Esophagus squamous epithelium (tissue), 5 donors: Measurements from ENCODE around the gene RPF1. TPM values are rescaled to one million over a fixed set of nuclear protein-coding genes. Genes with fewer than 3 reads are reported as not detected.
"Not testable (repeated sequence)": the region's sequence is repeated elsewhere in the genome, so short reads cannot be mapped to it uniquely, and the experiment has no call there.

Experiments
- DNase-seq: peaks from one replicate; lab custom pipeline; 2025; lab: John Stamatoyannopoulos, UW
- H3K27ac ChIP-seq, 4 donors: fragments of 200-600 bp; sonication (generic); one replicate each; pipeline ENCODE4 v1.5.1; 2016 to 2019; ENCODE audit warnings: mild to moderate bottlenecking in 1 of 4
- H3K27me3 ChIP-seq, 4 donors: fragments of 200-600 bp; sonication (generic); 1 replicate in 3 of 4; 2 replicates in 1 of 4; pipeline versions ENCODE4 v1.5.1 to v1.6.0; 2017 to 2021; ENCODE audit warnings: antibody characterized with exemption in 1 of 4
- H3K36me3 ChIP-seq, 3 donors: fragments of 200-600 bp; sonication (generic); one replicate each; pipeline ENCODE4 v1.5.1; 2016 to 2019
- H3K4me1 ChIP-seq, 3 donors: fragments of 200-600 bp; sonication (generic); one replicate each; pipeline ENCODE4 v1.5.1; 2017 to 2019
- H3K4me3 ChIP-seq, 4 donors: fragments of 200-600 bp; sonication (generic); 1 replicate in 3 of 4; 2 replicates in 1 of 4; pipeline ENCODE4 v1.5.1; 2016 to 2019; ENCODE audit warnings: mild to moderate bottlenecking in 2 of 4, moderate library complexity in 1 of 4
- H3K9me3 ChIP-seq, 3 donors: fragments of 200-600 bp; sonication (generic); one replicate each; pipeline ENCODE4 v1.5.1; 2016 to 2019
- POLR2A ChIP-seq, 4 donors: fragments of 450-650 bp; IDR thresholded peaks; one replicate each; pipeline ENCODE4 v1.6.1; 2017; ENCODE audit warnings: antibody characterized with exemption in 4 of 4, mild to moderate bottlenecking in 4 of 4, moderate library complexity in 3 of 4
- WGBS, 2 donors: methylation state at CpG; one replicate each; pipeline ENCODE4 v1.1.5; 2018; 5-methylcytosine and 5-hydroxymethylcytosine counted together
- intact Hi-C: fragments of 100-400 bp; cut with DNase I; formaldehyde crosslinking; loops from one replicate; pipeline ENCODE4 v1.15.0; 2022
- total RNA-seq, 4 donors: library from RNA; depleted of rRNA; stranded (reverse); fragments of >200 nt; gene quantifications; one replicate each; pipeline ENCODE4 v1.1.0, GENCODE V29; 2016
- TF ChIP-seq, protein P1 (sequence below), 6 experiments: fragments of 450-650 bp in 4 of 6; fragments of 200-600 bp in 2 of 6; sonication (generic) in 2 of 6; IDR thresholded peaks; one replicate each; pipeline ENCODE4 v1.5.1; 2016 to 2019; ENCODE audit warnings: antibody characterized with exemption in 6 of 6, mild to moderate bottlenecking in 4 of 6, moderate library complexity in 4 of 6
- donor health status: DM: yes; HTN: yes; CAD: no.

The RPF1 gene
- total RNA-seq, 4 donors from 2014 or later: 30.2 to 41.2 (median 36.3) TPM

DNA sequence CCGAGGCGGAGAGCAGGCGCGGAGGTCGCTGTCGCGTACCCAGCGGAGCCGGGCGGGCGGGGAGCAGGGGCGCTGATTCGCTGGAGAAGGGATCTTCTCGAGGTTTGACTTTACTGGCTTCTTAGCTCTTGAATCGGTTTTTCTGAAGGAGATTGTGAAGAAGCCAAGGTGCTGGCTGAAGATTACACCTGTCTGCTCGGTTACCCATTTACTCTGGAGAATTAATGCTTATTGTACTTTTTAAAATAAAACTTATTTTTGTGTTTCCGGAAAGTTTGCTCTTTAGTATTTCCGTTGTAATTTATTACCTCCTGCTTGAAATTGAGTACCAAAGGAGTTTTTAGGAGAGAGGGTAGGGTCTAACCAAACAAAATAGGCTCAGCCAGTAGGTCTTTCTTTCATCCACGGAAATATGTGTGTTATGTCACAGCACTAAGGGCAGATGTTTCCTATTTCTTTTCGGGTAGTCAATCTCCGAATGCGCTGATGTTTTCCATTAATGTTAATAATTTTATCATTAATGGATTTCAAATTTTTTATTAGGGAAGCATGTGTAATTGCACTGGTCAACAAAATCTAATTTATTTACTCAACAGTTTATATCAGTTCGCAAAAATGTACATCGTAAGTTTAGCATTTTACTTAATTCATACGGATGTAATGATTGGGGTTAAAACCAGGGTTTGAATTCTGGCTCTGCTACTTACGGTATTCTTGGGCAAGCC lies 27.8 kb downstream of the RPF1 start:
- H3K27me3 ChIP-seq: no peaks in the 10 kb centered on the region
- H3K27ac ChIP-seq: peak overlapping the region; percentile 95 to 99 (median 96)
- intact Hi-C loops: no loop called here
- H3K4me3 ChIP-seq: peak overlapping the region; percentile 67 to 94 (median 82)
- H3K4me1 ChIP-seq: peaks cover 11 to 42% (median 25%) of the 10 kb centered on the region in 3 donors
- DNase-seq: no peak
- 17 to 23% methylated on average over 19 to 24 of the region's 26 CpGs for WGBS, 2 donors
- peaks cover 0 to under 1% (median 0%) of the 10 kb centered on the region in 3 donors for H3K36me3 ChIP-seq
- TF ChIP-seq, protein P1, sequence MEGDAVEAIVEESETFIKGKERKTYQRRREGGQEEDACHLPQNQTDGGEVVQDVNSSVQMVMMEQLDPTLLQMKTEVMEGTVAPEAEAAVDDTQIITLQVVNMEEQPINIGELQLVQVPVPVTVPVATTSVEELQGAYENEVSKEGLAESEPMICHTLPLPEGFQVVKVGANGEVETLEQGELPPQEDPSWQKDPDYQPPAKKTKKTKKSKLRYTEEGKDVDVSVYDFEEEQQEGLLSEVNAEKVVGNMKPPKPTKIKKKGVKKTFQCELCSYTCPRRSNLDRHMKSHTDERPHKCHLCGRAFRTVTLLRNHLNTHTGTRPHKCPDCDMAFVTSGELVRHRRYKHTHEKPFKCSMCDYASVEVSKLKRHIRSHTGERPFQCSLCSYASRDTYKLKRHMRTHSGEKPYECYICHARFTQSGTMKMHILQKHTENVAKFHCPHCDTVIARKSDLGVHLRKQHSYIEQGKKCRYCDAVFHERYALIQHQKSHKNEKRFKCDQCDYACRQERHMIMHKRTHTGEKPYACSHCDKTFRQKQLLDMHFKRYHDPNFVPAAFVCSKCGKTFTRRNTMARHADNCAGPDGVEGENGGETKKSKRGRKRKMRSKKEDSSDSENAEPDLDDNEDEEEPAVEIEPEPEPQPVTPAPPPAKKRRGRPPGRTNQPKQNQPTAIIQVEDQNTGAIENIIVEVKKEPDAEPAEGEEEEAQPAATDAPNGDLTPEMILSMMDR (IDR thresholded peaks at IDR 0.05): no peak
- no peak for TF ChIP-seq POLR2A (IDR thresholded peaks at IDR 0.05)
- H3K9me3 ChIP-seq: no peaks in the 10 kb centered on the region

DNA sequence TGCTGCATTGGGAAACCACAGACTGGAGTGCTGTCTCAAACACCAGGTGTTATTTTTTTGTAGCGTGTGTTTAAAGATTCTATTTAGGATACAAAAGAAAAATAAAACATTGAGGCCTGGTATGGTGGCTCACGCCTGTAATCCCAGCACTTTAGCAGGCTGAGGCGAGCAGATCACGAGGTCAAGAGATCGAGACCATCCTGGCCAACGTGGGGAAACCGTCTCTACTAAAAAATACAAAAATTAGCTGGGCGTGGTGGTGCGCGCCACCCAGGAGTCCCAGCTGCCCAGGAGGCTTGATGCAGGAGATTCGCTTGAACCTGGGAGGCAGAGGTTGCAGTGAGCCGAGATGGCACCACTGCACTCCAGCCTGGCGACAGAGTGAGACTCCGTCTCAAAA lies 28.8 kb downstream of the RPF1 start:
- H3K36me3 ChIP-seq, H3K4me3 ChIP-seq, DNase-seq, intact Hi-C loops, H3K27ac ChIP-seq, H3K9me3 ChIP-seq, H3K27me3 ChIP-seq: not testable (repeated sequence)
- WGBS, 2 donors: 92 to 94% methylated on average over 14 of the region's 14 CpGs
- H3K4me1 ChIP-seq: peaks cover 11 to 33% (median 23%) of the 10 kb centered on the region in 3 donors

DNA sequence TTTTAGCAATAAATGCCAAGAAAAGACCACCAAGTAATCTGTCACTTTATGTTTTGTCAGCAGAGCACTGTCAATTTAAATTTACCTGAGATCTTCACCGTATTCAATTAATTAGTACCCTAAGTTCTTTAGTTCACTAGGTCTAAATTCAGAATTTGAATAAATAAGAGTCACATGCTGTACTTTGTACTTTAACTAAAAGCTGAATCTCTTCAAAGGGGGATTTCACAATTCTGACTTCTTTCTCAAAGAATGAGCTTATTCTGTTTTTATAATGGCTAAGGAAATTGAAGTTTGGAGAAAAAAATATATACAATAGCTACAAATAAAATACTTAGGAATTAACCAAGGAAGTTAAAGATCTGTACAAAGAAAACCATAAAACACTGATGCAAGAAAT lies 29.4 kb downstream of the RPF1 start:
- no peak for TF ChIP-seq POLR2A (IDR thresholded peaks at IDR 0.05)
- TF ChIP-seq, protein P1 (IDR thresholded peaks at IDR 0.05): no peak
- WGBS, 2 donors: 95 to 100% methylated on average over 1 of the region's 1 CpG

DNA sequence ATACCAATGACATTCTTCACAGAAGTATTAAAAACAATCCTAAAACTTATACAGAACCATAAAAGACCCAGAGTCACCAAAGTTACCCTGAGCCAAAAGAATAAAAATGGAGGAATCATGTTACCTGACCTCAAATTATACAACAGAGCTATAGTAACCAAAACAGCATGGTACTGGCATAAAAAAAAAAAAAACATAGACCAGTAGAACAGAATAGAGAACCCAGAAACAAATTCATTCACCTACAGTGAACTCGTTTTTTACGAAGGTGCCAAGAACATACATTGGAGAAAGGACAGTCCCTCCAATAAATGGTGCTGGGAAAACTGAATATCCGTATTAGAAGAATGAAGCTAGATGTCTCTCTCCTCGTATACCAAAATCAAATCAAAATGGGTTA lies 30.0 kb downstream of the RPF1 start:
- Histone ChIP-seq H3K4me3 (no peak overlapping the region), H3K36me3 (no peaks in the 10 kb centered on the region), H3K4me1 (peaks cover 7 to 22% (median 11%) of the 10 kb centered on the region in 3 donors), H3K27me3 (no peaks in the 10 kb centered on the region), H3K9me3 (no peaks in the 10 kb centered on the region), H3K27ac (no peak overlapping the region)
- DNase-seq: no peak
- WGBS, 2 donors: 92 to 94% methylated on average over 4 of the region's 4 CpGs
- TF ChIP-seq POLR2A (IDR thresholded peaks at IDR 0.05): no peak
- TF ChIP-seq, protein P1 (IDR thresholded peaks at IDR 0.05): no peak
- intact Hi-C loops: no loop called here

More for the DNA sequence above, 29.4 kb downstream of the RPF1 start:
- H3K36me3 ChIP-seq: no peaks in the 10 kb centered on the region
- H3K27me3 ChIP-seq: no peaks in the 10 kb centered on the region
- DNase-seq: no peak
- H3K4me3 ChIP-seq: no peak overlapping the region
- intact Hi-C loops: no loop called here
- H3K4me1 ChIP-seq: peaks cover 11 to 27% (median 16%) of the 10 kb centered on the region in 3 donors
- no peaks in the 10 kb centered on the region for H3K9me3 ChIP-seq
- H3K27ac ChIP-seq: no peak overlapping the region

DNA sequence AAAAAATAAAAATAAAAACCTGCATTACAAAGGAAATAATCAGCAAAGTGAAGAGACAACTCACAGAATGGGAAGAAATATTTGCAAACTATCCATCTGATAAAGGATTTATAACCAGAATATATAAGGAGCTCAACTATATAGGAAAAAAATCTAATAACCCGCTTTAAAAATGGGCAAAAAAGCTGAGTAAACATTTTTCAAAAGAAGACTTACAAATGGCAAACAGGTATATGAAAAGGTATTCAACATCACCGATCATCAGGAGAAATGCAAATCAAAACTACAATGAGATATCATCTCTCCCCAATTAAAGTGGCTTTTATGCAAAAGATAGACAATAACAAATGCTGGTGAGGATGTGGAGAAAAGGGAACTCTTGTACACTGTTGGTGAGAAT lies 31.1 kb downstream of the RPF1 start:
- no peak overlapping the region for H3K27ac ChIP-seq
- intact Hi-C loops: no loop called here
- 31 to 54% methylated on average over 2 of the region's 2 CpGs for WGBS, 2 donors
- H3K4me1 ChIP-seq: peaks cover 0 to 11% (median 3%) of the 10 kb centered on the region in 3 donors
- TF ChIP-seq, protein P1 (IDR thresholded peaks at IDR 0.05): no peak
- TF ChIP-seq POLR2A (IDR thresholded peaks at IDR 0.05): no peak
- H3K9me3 ChIP-seq: no peaks in the 10 kb centered on the region
- no peak overlapping the region for H3K4me3 ChIP-seq
- no peak for DNase-seq
- H3K36me3 ChIP-seq: no peaks in the 10 kb centered on the region
- H3K27me3 ChIP-seq: no peaks in the 10 kb centered on the region
